Kidney (tissue), 14 donors: ENCODE data around the gene FAM120A. TPM values are rescaled to one million over a fixed set of nuclear protein-coding genes. Genes with fewer than 3 reads are reported as not detected.

Experiments
- DNase-seq, 5 donors: peaks; one replicate each; pipeline ENCODE4 v3.0.0-alpha.2; 2013 to 2020
- FAIRE-seq: peaks from 2 replicates; lab custom pipeline; 2012; peaks lifted over from hg19 to GRCh38; lab: Jason Lieb, UNC
- H3K27ac ChIP-seq, 2 donors: one replicate each; pipeline ENCODE4 v1.7.0; 2013; ENCODE audit warnings: low read depth in 2 of 2, low read length in 2 of 2, inconsistent platforms in 1 of 2
- H3K27me3 ChIP-seq: one replicate; pipeline ENCODE4 v1.7.1; 2013; ENCODE audit warnings: low read length, inconsistent platforms; ENCODE audit not compliant: control insufficient read depth, insufficient read depth
- H3K36me3 ChIP-seq, 3 donors: one replicate each; pipeline versions ENCODE4 v1.7.0 to v1.7.1; 2013; ENCODE audit warnings: low read length in 3 of 3, control low read depth in 1 of 3, inconsistent platforms in 1 of 3; ENCODE audit not compliant: insufficient read depth in 3 of 3, control insufficient read depth in 2 of 3
- H3K4me1 ChIP-seq, 3 donors: one replicate each; pipeline versions ENCODE4 v1.7.0 to v1.7.1; 2013; ENCODE audit warnings: low read length in 3 of 3, inconsistent platforms in 1 of 3, low read depth in 1 of 3; ENCODE audit not compliant: control insufficient read depth in 2 of 3, insufficient read depth in 2 of 3
- H3K4me3 ChIP-seq, 3 donors: one replicate each; pipeline versions ENCODE4 v1.7.0 to v1.8.1; 2013; ENCODE audit warnings: low read length in 3 of 3, control low read depth in 1 of 3, inconsistent platforms in 1 of 3
- H3K9ac ChIP-seq, 3 donors: one replicate each; pipeline versions ENCODE4 v1.7.0 to v1.7.1; 2013; ENCODE audit warnings: low read length in 3 of 3, control low read depth in 1 of 3, inconsistent platforms in 1 of 3
- H3K9me3 ChIP-seq, 3 donors: one replicate each; pipeline versions ENCODE4 v1.7.0 to v1.7.1; 2013; ENCODE audit warnings: low read length in 3 of 3, control low read depth in 1 of 3, inconsistent platforms in 1 of 3; ENCODE audit not compliant: control insufficient read depth in 2 of 3, insufficient read depth in 1 of 3
- intact Hi-C: fragments of 100-400 bp; cut with DNase I; formaldehyde crosslinking; loops from one replicate; pipeline ENCODE4 v1.11.1; 2022
- polyA plus RNA-seq: library from polyadenylated mRNA; stranded (reverse); fragments of 350-450 nt; fragmentation: Illumina TruSeq; extraction: RNeasy Lipid Tissue Mini Kit (QIAGEN cat#74804); gene quantifications from one replicate; pipeline ENCODE4 v1.2.3, GENCODE V29; 2014; ENCODE audit warnings: low read depth, low replicate concordance; ENCODE audit not compliant: insufficient read depth
- total RNA-seq: library from RNA; stranded (reverse); fragmentation: NEBNext Ultra II Directional; extraction: Animal tissue kit (Norgen Biotek cat#: 25700); gene quantifications from one replicate; pipeline ENCODE4 v1.2.1, GENCODE V29; 2021
- TF ChIP-seq, protein P1 (sequence below): IDR thresholded peaks from 3 replicates; pipeline ENCODE4 v1.5.1; 2012; ENCODE audit warnings: mild to moderate bottlenecking, moderate library complexity, borderline replicate concordance; ENCODE audit not compliant: insufficient read depth; ENCODE audit errors: extremely low read depth
- donor health status: control.
- donor health status: control.
- donor health status: control.
- donor health status: control.
- donor health status: control.
- donor health status: DM: yes; HTN: yes; CAD: no.
- donor health status: Normal renal cell carcinoma (clear cell type).

FAM120A gene
- total and polyA plus RNA-seq, 2 donors from 2014 or later, result 43.7 to 127 TPM

GRCh38 chr9:93555370-93555769 lies 103.9 kb downstream of the FAM120A start:
- TF ChIP-seq, protein P1, sequence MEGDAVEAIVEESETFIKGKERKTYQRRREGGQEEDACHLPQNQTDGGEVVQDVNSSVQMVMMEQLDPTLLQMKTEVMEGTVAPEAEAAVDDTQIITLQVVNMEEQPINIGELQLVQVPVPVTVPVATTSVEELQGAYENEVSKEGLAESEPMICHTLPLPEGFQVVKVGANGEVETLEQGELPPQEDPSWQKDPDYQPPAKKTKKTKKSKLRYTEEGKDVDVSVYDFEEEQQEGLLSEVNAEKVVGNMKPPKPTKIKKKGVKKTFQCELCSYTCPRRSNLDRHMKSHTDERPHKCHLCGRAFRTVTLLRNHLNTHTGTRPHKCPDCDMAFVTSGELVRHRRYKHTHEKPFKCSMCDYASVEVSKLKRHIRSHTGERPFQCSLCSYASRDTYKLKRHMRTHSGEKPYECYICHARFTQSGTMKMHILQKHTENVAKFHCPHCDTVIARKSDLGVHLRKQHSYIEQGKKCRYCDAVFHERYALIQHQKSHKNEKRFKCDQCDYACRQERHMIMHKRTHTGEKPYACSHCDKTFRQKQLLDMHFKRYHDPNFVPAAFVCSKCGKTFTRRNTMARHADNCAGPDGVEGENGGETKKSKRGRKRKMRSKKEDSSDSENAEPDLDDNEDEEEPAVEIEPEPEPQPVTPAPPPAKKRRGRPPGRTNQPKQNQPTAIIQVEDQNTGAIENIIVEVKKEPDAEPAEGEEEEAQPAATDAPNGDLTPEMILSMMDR, result no peak
- no peak for FAIRE-seq
- no peak overlapping the region for H3K4me3 ChIP-seq
- intact Hi-C loops, result no loop called here
- no peak for DNase-seq
- no peaks in the 10 kb centered on the region for H3K9me3 ChIP-seq
- no peaks in the 10 kb centered on the region for H3K4me1 ChIP-seq
- H3K36me3 ChIP-seq, result peaks cover 1 to 58% (median 32%) of the 10 kb centered on the region in 3 donors
- no peaks in the 10 kb centered on the region for H3K27me3 ChIP-seq
- no peak overlapping the region for H3K27ac ChIP-seq
- no peak overlapping the region for H3K9ac ChIP-seq

GRCh38 chr9:93557366-93558137 lies 106.1 kb downstream of the FAM120A start:
- Histone ChIP-seq H3K9ac (no peak overlapping the region), H3K27me3 (no peaks in the 10 kb centered on the region), H3K4me1 (no peaks in the 10 kb centered on the region), H3K9me3 (no peaks in the 10 kb centered on the region), H3K36me3 (peaks cover 3 to 57% (median 33%) of the 10 kb centered on the region in 3 donors), H3K4me3 (no peak overlapping the region), H3K27ac (no peak overlapping the region)
- DNase-seq (no peak), FAIRE-seq (no peak)
- intact Hi-C loops, result no loop called here
- TF ChIP-seq, protein P1, result no peak

- Histone ChIP-seq H3K27me3 (no peaks in the 10 kb centered on the region), H3K27ac (no peak overlapping the region), H3K36me3 (peaks cover 6 to 60% (median 36%) of the 10 kb centered on the region in 3 donors), H3K9ac (no peak overlapping the region), H3K4me3 (no peak overlapping the region), H3K4me1 (no peaks in the 10 kb centered on the region), H3K9me3 (no peaks in the 10 kb centered on the region)
- DNase-seq (no peak), FAIRE-seq (no peak)
- TF ChIP-seq, protein P1, result no peak
- intact Hi-C loops, result no loop called here
These were observed 107.0 kb downstream of the FAM120A start for GRCh38 chr9:93558503-93558902.

DNA sequence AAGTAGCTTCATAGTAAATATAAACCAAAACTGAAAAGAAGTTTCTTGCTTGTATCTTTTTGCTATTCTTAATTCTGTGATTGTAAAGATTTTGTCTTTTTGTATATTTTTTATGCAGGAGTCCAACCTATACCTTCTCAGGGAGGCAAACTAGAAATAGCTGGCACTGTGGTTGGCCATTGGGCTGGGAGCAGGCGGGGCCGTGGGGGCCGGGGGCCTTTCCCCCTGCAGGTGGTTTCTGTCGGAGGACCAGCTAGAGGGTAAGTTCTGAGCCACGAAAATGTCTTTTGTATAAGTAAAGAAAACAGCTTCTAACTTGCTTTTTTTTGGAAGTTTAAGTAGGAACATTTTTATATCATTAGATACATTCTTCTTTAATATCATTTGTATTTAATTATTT lies 109.5 kb downstream of the FAM120A start:
- Histone ChIP-seq H3K4me1 (no peaks in the 10 kb centered on the region), H3K27me3 (no peaks in the 10 kb centered on the region), H3K9ac (no peak overlapping the region), H3K9me3 (no peaks in the 10 kb centered on the region), H3K27ac (no peak overlapping the region), H3K36me3 (peaks cover 6 to 64% (median 36%) of the 10 kb centered on the region in 3 donors), H3K4me3 (no peak overlapping the region)
- no peak for DNase-seq
- no peak for FAIRE-seq
- TF ChIP-seq, protein P1, result no peak
- intact Hi-C loops, result no loop called here
